Stromal cell of bone marrow (primary cell): Measurements from ENCODE around the gene KCTD2.
"Not testable (repeated sequence)": the region's sequence is repeated elsewhere in the genome, so short reads cannot be mapped to it uniquely, and the experiment has no call there.

Experiments
- DNase-seq: peaks from one replicate; pipeline ENCODE4 v3.0.0-alpha.2; 2012; ENCODE audit warnings: low read depth

The KCTD2 gene

DNA sequence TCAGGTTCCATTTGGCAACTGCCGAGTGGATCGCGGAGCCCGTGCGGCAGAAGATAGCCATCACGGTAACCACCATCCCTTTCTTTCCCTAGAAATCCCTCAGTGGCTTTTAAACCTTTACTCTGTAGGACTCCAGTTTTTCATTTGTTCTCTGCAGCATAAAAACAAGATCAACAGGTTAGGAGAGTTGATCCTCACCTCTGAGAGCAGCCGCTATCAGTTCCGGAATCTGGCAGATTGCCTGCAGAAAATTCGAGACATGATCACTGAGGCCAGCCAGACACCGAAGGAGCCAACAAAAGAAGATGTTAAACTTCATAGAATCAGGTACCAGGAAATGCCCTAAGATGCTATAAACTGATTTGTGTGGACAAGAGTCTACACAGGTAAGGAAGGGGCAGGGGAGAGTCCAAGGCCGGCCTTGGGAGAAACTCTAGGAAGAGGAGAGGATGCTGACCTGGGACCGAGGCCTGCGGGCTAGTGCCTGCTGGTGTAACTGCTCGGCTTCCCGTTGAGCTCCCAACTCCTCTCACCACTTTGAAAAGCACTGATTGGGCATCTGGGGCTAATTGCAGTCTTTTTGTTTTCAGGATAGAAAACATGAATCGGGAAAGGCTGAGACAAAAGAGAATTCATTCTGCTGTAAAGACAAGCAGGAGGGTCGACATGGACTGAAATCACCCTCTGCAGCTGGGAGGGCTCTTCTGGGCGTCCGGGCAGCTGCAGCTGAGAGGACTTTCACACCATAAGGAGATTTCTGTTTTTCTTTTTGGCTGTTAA lies 26.5 kb upstream of the KCTD2 start:
- no peak for DNase-seq

DNA sequence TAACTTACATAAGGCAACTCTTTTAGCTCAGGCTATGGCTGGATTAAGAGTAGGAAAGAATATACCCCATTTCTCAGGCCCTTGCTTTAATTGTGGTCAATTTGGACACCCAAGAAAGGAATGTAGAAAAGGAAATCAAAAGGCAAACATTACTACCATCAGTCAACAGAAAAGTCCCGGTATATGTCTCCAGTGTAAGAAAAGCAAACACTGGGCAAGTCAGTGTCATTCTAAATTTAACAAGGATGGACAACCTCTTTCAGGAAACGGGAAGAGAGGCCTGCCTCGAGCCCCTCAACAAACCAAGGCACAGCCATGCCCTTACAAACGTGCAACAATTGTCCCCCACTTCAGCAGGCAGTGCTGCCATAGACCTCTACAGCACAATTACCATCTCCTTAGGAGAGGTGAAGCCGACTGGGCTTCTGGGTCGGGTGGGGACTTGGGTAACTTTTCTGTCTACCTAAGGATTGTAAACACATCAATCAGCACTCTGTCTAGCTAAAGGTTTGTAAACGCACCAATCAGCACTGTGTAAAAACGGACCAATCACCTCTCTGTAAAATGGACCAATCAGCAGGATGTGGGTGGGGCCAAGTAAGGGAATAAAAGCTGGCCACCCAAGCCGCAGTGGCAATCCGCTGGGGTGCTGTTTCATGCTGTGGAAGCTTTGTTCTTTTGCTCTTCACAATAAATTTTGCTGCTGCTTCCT lies 22.2 kb upstream of the KCTD2 start:
- DNase-seq, result no peak

DNA sequence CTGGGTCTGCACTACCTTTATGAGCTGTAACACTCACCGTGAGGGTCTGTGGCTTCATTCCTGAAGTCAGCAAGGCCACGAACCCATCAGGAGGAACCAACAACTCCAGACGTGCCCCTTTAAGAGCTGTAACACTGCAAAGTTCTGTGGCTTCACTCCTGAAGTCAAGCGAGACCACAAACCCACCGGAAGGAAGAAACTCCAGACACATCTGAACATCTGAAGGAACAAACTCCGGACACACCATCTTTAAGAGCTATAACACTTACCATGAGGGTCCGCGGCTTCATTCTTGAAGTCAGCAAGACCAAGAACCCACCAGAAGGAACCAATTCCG lies 21.7 kb upstream of the KCTD2 start:
- not testable (repeated sequence) for DNase-seq

DNA sequence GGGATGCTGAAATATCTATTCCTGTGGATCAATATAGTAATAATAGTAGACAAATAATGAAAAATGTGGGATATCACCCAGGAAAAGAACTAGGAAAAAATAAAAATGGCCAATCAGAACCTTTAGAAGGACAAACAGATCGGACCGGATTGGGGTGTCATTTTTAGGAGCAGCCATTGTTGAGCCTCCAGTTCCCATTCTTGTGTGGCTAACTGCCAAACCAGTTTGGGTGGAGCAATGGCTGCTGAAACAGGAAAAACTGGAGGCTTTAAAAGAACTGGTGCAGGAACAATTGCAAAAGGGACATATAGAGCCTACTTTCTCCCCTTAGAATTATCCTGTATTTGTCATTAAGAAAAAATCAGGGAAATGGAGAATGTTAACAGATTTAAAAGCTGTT lies 20.4 kb upstream of the KCTD2 start:
- DNase-seq, result not testable (repeated sequence)

DNA sequence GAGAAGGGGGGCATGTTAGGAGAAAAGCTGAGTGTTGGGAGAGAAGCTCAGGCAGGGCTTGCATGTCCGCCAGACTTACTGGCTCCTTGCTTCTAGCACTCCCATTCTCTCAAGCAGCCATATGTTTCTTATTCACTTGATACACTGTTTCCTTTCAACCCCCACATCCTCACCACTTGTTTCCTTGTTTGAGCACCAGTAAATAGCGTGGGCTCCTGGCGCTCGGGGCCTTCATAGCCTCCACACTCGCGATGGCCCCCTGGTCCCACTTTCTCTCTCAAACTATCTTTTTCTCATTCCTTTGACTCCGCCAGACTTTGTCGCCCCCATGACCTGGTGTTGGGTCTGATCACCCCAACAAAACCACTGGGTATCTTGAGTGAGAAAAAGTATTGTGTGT lies 16.9 kb upstream of the KCTD2 start:
- no peak for DNase-seq

DNA sequence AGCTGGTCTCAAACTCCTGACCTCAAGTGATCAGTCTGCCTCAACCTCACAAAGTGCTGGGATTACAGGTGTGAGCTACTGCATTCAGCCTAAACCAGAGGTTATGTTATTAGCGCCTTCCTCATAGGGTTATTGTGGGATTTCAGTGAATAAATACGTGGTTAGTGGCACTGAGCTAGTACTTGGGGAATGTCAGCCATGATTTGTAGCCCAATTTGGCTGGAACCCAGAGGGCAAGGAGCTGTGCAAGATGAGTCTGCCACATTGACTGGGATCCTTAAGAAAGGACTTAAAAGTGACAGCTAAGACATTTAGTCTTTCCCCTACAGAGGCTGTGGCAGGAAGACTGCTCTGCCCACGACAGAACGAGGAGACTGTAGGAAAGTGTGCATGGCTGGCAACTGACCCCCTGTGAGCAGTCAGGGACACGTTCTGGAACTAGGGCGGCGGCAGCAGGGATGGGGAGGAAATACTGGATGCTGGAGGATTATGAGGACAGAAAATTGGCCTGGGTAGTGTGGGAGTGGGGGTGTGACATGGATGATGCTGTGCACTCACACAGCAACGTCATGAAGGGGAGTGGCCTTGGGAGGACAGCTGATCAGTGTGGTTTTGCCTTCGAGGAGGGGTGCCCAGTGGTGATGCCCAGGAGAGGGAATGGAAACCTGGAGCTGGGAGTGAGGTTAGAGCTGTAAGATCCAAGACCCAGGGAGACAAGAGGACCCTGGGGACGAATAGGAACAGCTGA lies 14.9 kb upstream of the KCTD2 start:
- peak; percentile 92 for DNase-seq

DNA sequence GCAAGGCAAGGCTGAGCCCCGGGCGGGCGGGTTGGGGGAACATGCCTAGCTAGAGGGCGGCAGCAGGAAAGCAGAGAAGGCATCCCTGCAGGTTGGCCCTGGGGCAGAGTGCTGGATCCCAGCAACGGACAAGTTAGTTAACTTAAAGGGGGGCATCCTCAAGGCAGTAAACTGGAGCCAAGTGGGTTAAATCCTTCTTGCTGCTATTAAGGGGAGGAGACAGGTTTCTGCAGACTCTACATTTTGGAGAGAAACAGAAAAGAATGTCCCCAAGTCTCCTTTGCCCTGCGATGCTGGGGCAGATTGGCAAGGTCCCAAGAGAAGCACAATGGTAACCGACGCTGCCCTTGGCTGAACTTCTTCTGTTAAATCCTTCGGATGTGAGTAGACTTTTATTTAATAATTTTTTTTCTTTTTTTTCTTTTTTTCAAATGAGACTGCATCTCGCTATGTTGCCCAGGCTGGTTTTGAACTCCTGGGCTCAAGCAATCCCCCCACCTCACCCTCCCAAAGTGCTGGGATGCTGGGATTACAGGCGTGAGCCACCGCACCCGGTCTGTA lies 14.2 kb upstream of the KCTD2 start:
- no peak for DNase-seq

DNA sequence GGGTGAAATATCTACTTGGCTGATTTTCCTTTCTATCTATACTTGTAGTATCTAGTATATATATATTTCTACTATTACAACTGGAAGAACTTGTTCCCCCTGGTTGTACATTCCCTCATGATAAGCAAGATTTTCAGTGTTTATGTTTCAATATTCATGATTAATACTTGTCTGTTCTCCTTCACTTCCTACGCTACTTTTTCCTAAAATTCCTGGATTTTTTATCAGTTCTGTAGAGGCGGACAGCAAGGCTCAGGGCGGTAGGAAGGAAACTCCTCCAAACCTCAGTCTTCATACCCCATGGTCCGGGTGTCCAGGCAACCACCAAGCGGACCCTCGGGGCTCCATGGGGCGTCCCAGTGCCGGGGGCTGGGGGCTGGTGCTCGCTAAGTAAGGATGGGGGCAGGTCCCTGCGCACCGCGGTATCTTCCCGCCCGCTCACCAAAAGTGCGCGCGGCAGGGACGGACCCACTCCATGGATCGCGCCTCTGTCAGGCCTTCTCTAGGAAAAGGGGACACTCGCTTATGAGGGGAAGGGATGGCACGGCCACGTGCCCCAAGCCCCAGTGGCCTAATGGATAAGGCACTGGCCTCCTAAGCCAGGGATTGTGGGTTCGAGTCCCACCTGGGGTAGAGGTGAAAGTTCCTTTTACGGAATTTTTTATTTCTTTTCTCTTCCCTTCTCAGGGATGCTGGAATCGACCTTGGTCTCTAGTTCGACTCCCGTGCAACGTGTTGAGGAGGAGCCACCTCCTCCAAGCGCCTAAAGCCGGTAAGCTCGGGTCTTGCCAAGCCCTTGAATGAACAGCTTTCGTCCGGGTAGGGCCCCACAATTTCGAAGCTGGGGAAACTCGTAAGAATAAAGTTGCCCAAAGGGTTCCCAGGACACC lies 13.4 kb upstream of the KCTD2 start:
- peak; percentile 74 for DNase-seq

DNA sequence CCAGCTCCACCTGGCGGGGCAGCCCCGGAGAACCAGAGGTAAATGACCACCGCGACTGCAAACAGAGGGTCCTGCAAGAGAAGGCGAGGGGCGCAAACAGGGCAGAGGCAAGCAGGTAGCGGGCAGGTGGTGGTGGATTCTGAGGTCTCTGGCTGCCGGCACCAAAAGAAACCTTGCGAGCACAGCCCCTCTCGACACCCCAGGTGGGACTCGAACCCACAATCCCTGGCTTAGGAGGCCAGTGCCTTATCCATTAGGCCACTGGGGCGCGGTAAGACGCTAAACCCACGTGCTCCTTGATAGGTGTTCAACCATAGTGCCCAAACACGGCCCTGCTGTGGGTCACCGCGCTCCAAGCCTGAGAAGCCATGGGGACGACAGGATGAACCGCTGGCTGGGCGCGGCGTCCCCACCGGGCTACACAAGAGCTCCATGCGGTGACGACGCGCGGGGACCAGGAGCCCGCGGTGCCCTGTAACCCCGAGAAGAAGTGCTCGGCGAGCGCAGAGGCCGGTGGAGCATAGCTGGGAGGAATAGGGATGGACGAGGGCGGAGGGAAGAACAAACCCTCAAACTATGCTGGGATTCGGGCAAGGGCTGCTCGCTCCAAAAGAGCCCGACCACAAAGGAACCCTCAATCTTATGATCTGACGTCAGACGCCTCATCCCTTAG lies 12.7 kb upstream of the KCTD2 start:
- peak; percentile 74 for DNase-seq

DNA sequence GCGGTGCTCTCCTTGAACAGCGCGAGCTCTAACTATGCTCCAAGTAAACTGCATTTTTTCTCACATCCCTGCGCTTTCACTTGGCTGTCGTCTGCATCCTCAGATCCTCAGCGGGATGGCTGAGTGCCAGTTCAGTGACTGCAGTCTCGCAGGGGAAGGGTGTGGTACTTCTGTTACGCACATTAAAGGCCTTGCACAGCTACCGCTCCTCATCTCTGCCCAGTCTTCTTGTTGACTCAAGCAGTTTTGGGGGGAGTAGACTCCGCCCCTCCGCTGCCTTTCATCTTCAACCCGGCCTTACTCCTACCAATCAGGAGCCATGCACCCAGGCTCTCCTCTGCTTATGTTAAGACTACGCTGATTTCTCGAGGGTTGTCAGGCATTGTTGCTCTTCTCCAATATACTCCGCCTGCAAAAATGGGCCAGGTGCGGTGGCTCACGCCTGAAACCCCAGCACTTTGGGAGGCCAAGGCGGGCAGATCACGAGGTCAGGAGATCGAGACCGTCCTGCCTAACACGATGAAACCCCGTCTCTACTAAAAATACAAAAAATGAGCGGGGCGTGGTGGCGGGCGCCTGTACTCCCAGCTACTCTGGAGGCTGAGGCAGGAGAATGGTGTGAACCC lies 10.3 kb upstream of the KCTD2 start:
- peak; percentile 71 for DNase-seq

DNA sequence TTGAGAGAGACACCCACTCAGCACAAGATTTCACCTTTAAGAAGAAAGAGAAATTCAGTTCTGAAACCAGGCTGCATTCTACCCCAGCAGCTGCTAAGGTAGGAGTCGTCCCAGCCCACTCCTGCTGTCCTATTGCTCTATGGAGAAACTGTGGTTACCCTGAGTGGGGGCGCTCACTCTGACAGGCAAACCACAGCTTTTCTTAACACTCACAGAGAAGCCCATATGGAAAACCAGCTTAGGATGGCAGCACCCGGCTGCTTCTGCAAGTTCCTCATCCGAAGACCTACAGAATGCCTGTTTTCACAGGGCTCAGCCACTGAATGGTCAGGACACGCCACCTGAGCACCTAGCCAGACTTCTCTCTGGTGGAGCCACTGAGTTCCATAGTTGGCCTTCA lies 7.8 kb upstream of the KCTD2 start:
- DNase-seq, result no peak

DNA sequence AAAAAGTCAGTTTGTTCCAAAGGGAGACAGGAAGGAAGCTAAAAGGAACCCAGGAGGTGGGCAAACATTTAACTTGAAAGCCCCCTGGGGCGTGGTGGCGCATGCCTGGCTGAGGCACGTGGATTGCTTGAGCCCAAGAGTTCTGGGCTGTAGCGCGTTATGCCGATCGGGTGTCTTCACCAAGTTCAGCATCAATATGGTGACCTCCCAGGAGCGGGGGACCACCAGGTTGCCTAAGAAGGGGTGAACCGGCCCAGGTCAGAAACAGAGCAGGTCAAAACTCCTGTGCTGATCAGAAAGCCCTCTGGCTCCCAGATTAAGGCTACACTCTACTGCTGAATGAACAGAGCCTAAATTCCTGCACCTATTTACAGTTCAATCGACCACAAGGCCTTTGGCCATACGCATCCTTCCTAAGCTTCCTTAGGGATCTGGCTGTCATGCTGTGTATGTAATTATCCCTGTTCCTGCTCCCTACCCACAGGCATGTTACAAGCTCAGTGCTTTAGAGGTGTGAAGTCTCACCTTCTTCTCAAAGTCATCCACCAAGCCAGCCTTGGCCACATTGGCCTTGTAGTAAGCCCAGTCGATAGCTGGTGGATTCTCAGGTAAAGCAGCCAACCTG lies 5.3 kb upstream of the KCTD2 start:
- no peak for DNase-seq

DNA sequence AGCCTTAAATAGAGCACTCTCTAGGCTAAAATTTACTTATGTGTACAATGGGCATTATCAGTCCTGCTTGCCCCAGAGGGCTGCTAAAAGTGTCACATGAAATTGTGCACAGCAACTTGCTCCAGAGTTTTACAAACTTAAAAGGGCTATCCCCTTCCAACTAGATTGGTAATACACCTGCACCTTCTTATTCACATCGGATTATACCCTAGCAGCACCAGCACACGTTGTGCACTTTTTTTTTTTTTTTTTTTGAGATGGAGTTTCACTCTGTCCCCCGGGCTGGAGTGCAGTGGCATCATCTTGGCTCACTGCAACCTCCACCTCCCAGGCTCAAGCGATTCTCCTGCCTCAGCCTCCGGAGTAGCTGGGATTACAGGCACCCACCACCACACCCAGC lies 3.2 kb upstream of the KCTD2 start:
- DNase-seq, result not testable (repeated sequence)

DNA sequence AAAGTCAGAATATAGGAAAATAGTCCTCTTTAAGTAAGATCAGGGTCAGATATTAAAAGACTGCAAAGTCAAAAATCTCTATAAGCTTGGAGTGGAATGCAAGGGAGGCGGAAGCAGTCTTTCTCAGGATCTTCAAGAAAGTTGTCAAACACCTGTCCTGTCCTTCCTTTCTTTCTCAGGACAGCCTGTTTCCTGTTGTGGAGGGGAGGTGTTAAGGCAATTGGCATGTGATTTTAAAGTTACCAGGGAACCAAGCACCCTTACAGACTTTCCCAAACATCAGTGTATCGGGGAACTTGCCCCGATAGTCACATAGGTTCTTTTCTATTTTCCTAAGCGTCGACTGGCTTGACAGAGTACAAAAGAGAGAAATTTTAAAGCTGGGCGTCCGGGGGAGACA lies 2.3 kb upstream of the KCTD2 start:
- DNase-seq, result no peak

DNA sequence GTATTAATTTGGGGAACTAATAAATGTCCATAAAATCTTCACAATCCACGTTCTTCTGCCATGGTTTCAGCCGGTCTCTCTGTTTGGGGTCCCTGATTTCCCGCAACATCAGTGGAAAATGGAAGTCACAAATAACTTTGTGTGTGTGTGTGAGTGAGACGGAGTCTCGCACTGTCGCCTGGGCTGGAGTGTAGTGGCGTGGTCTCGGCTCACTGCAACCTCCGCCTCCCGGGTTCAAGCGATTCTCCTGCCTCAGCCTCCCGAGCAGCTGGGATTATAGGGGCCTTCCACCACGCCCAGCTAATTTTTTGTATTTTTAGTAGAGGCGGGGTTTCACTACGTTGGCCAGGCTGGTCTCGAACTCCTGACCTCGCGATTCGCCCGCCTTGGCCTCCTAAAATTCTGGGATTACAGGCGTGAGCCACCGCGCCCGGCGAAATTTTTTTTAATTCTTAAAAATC lies 1.0 kb upstream of the KCTD2 start:
- not testable (repeated sequence) for DNase-seq

DNA sequence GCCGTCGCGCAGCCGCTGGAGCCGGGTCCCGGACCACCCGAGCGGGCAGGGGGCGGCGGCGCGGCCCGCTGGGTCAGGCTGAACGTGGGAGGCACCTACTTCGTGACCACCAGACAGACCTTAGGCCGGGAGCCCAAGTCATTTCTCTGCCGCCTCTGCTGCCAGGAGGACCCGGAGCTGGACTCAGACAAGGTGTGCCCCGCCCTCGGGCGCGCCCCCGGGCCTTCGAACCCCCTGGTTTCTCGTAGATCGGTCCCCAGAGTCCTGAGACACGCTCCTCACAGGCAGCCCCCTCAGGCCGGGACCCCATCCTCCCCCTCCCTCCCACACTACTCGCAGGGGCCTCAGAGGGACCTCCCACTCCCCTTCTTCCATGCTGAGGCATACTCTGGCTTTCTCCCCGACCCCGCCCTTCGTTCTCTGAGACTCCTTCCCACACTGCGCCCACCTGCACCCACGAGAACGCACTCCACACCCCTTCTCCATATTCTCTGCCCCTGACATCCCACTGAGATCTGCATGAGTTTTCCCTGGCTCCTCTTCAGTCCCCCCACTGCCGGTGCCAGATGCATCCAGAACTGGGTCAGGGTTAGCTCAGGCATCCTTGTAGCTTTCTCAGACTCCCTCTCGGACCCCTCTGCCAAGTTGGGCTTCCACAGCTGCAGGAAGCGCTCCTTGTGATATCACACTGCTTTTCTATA lies 523 bp downstream of the KCTD2 start:
- no peak for DNase-seq

DNA sequence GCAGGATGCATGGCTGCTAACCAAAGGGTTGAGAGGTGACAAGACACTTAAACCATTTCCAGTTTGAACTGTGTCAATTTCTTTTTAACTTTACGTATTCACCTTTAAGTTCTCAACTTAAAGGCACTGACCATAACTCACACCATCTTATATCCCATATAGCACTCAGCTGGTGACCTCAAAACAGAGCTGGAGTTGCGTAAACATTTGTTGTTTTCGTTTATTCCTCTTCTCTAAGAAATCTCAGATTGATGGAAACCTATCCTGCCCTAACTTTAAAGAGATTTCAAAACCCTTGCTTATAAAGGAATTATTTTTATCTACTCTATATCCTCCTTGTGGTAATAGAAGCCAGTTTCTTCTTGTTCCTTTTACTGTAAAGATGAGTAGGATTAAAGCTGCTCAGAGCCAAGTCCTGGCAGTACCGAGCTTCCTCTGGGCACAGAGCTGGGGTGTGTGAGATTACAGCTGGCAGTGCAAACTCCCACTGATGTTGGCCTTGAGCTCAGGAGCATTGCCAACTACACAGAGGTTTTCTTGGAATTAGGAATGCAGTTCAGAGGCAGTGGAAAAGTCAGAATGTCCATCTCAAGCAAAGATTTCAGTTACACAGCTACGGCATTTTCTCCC lies 1.3 kb downstream of the KCTD2 start:
- DNase-seq, result no peak

DNA sequence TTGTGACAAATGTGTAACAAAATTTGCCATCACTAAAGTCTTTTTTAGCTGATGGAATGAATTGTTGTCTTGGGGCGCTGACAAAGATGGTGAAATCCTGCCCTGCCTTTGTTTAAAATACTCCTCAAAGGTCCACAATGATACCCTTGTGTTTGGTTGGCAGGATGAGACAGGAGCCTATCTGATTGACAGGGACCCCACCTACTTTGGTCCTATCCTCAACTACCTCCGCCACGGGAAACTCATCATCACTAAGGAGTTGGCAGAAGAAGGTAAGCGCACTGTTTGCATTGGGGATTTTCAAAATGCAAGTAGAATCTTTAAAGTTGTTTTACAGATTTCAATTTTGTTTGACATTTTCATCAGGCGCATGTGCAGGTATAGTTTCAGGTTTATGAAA lies 2.0 kb downstream of the KCTD2 start:
- DNase-seq, result no peak

DNA sequence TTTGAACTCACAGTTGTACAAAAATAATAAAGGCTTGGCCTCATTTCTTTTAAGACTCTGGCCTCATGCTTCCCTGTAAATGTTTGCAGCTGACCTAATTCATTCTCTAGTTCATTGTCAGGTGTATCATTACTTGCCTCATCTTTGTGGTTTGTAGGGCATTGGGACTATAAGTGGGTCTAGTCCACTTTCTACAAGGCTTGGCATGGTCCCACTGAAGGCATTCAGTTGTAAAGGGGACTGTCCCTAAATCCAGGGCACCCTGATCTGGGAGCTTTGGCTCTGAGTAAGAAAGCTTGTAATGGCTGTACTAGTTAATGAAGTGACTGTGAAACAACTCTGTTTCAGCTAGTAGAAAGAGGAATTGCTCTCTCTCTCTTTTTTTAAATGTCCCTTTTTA lies 2.7 kb downstream of the KCTD2 start:
- no peak for DNase-seq
